Brain microvascular endothelial cell (primary cell): Measurements from ENCODE around the gene NETO2.

Experiments
- DNase-seq: peaks from one replicate; pipeline ENCODE4 v3.0.0-alpha.2; 2020
- H3K27ac ChIP-seq: fragments of 250-450 bp; sonication (Bioruptor Pico); 2 replicates; pipeline ENCODE4 v1.5.1; 2020; ENCODE audit warnings: mild to moderate bottlenecking, moderate library complexity
- H3K27me3 ChIP-seq: fragments of 250-450 bp; sonication (Bioruptor Pico); replicated peaks from 2 replicates; pipeline ENCODE4 v1.5.1; 2020; ENCODE audit warnings: mild to moderate bottlenecking
- H3K36me3 ChIP-seq: fragments of 250-450 bp; sonication (Bioruptor Pico); replicated peaks from 2 replicates; pipeline ENCODE4 v1.5.1; 2020; ENCODE audit warnings: mild to moderate bottlenecking
- H3K4me3 ChIP-seq: 2 replicates; pipeline ENCODE4 v1.5.1; 2011; ENCODE audit warnings: low read depth, mild to moderate bottlenecking, control low read depth, low read length, moderate library complexity
- CTCF ChIP-seq: IDR thresholded peaks from 2 replicates; pipeline ENCODE4 v1.5.1; 2011; ENCODE audit warnings: low read depth, mild to moderate bottlenecking, moderate library complexity, low read length, control low read depth, inconsistent platforms; ENCODE audit errors: missing control alignments
- in situ Hi-C: cut with HindIII; loops from 2 replicates; pipeline ENCODE4 v1.10.0; 2017; ENCODE audit warnings: low sequenced_read_pairs, low pct_ligation_motif_present

Gene NETO2

GRCh38 chr16:47096297-47096696, 47.4 kb downstream of the NETO2 start:
- Histone ChIP-seq H3K36me3 (peaks cover 2% of the 10 kb centered on the region), H3K4me3 (no peak overlapping the region), H3K27ac (no peak overlapping the region), H3K27me3 (no peaks in the 10 kb centered on the region)
- in situ Hi-C loops, result no loop called here
- no peak for TF ChIP-seq CTCF
- DNase-seq, result no peak

DNA sequence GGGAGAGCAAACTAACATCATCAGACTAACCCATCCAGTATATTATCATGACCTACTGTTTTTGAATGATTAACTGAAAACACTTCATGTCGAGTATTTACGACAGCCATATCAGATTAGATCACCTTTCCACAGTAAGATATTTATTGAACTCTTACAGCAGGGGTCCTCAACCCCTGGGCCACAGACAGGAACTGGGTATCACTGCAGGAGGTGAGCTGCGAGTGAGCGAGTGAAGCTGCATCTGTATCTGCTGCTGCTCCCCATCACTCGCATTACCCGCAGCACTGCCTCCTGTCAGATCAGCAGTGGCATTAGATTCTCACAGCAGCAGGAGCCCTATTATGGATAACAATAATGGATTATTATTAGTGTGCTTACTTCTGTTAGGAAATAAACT, 59.5 kb downstream of the NETO2 start:
- in situ Hi-C loops, result no loop called here
- peaks cover 7% of the 10 kb centered on the region for H3K36me3 ChIP-seq
- TF ChIP-seq CTCF, result no peak
- no peak overlapping the region for H3K27ac ChIP-seq
- no peak for DNase-seq
- H3K4me3 ChIP-seq, result no peak overlapping the region
- H3K27me3 ChIP-seq, result no peaks in the 10 kb centered on the region

- in situ Hi-C loops, result no loop called here
Observed at GRCh38 chr16:47082099-47082865, 61.5 kb downstream of the NETO2 start.

GRCh38 chr16:47081115-47081514, 62.6 kb downstream of the NETO2 start:
- no peak for DNase-seq
- in situ Hi-C loops, result no loop called here
- no peak overlapping the region for H3K27ac ChIP-seq
- no peak for TF ChIP-seq CTCF
- H3K4me3 ChIP-seq, result no peak overlapping the region
- no peaks in the 10 kb centered on the region for H3K27me3 ChIP-seq
- peaks cover 7% of the 10 kb centered on the region for H3K36me3 ChIP-seq

More at GRCh38 chr16:47082099-47082865, 61.5 kb downstream of the NETO2 start:
- no peak for TF ChIP-seq CTCF
- no peak for DNase-seq
- Histone ChIP-seq H3K4me3 (no peak overlapping the region), H3K36me3 (peaks cover 7% of the 10 kb centered on the region), H3K27me3 (no peaks in the 10 kb centered on the region), H3K27ac (no peak overlapping the region)

DNA sequence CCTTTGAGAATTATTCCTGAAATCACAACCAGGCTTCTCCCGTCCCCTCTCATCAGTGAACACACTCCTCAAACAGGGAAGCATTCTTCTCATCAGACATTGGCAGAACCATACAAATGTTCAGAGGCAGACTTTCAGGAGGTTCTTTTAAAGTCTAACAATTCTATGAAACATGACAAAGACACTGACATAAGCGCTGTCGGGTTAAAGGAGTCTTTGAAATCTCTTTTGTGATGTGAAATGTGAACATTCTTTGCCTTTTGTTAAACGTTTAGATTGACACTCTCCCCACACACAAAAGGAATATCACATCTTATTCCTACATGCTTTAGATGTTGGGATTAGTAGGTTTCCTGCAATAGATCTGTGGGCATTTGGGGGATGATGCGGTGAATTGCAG, 63.9 kb downstream of the NETO2 start:
- no peak for DNase-seq
- Histone ChIP-seq H3K36me3 (peaks cover 7% of the 10 kb centered on the region), H3K27ac (no peak overlapping the region), H3K27me3 (no peaks in the 10 kb centered on the region), H3K4me3 (no peak overlapping the region)
- TF ChIP-seq CTCF, result no peak
- in situ Hi-C loops, result no loop called here
